Cerebellar cortex (tissue), 1 donor: ENCODE measurements around the gene CENPN.
A peak's percentile ranks its signal among the peaks of the same experiment; 100 is the strongest.

ENCODE experiments used
- DNase-seq: peaks from one replicate; pipeline ENCODE4 v3.0.0-alpha.2; 2015; ENCODE audit warnings: low spot score

The CENPN gene

DNA sequence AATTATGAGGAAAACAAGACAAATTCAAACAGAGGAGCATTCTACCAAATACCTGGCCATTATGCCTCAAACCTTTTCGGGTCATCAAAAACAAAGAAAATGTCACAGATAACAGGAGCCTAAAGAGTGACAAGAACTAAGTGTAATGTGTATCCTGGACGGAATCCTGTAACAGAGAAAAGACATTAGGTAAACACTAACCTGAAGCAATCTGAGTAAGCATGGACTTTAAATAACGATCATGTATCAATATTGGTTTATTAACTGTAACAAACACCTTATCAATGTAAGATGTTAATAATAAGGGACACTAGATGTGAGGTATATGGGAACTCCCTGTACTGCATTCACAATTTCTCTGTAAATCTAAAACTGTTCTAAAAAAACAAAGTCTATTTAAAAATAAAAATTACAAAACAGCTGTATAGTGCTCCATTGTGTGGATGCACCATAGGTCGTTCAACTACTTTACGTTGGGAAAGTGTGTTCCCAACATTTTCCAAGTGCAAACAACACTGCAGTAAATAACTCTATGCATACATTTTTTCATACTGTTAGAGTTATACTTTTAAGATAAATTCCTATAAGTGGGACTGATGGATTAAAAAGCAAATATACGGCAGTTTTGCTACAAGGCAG is 15.1 kb upstream of the CENPN start:
- no peak for DNase-seq

DNA sequence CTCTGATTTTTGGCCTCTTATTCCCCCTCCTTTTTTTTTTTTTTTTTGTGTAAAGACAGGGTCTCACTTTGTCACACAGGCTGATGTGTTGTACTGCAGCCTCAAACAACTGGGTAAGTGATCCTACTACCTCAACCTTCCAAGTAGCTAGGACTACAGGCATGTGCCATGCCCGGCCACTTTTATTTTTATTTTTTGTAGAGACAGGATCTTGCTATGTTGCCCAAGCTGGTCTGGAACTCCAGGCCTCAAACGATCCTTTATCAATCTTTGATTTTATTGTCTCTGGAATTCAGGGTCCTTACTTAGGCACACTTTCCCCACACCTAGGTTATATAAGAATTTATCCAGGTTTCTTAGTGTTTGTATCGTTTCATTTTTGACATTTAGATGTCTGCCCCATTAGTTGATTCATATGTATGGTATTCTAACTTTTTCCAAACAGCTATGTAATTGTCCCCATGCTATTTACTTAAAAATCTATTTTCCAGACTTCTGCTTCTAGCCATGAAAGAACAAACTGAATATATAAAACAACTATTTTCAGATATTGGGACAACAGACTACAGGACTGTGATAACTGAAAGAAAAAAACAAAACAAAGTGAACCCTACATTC is 14.2 kb upstream of the CENPN start:
- DNase-seq: no peak

DNA sequence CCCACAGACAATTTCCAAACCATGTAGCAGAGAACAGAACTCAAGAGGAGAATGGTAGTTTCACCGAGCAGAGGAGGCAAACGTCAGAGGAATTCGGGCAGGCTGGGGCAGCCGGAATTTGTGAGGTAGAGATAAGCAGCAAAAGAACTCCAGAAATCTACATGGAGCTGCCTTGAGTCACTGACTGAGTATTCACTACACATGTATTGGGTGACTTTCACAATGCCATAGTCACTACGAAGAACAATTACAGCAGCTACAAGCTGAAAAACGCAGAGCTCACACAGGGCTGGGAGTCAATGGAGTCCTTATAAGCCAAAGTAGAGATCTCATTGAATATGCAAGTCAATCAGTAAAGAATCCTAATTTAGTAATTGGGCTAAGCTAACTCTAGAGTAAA is 13.7 kb upstream of the CENPN start:
- no peak for DNase-seq

DNA sequence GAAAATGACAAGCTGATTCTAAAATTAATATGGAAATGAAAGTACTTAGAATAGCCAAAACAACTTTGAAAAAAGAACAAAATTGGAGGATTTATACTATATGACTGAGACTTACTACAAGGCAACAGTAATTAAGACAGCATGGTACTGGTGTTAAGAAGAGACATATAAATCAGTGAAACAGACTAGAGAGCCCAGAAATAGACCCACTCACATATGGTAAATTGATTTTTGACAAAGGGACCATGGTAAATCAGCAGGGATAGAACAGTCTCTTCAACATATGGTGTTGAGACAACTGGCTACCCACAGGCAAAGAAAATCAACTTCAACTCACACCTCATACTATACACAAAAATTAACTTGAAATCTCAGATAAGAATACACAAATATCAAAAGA is 13.2 kb upstream of the CENPN start:
- DNase-seq: no peak

DNA sequence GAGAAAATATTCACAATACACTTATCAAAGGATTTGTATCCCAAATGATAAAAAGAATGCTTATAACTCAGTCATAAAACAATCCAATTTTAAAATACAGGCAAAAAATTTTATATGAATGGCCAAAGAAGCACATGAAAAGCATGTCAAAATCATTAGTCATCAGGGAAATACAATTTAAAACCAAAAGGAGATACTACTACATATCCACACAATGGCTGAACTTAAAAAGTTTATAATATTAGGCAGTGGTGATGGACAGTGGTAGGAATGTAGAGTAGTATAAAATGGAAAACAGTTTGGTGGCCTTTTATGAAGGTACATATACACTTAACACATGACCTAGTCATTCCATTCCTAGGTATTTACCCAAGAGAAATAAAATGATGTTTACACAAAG is 12.6 kb upstream of the CENPN start:
- DNase-seq: no peak

DNA sequence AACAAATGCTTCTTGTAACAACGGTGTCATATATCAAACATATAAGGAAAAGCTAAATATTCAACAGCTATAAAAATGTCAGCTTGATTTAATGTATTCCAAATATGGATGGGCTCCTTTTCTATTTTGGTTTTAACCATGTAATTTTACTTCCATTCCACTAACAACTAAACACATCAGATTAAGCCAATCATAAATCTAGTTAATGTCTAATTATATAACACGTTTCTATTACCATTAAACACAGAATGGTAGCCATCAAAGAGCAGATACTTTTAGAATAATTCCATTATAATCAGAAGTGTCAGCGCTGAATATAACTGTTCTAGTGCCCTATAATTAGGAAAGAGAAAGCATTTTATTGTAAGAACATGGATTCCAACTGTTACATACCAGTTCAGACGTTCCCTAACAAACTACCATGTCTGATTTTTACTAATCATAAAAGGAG is 10.3 kb upstream of the CENPN start:
- no peak for DNase-seq

DNA sequence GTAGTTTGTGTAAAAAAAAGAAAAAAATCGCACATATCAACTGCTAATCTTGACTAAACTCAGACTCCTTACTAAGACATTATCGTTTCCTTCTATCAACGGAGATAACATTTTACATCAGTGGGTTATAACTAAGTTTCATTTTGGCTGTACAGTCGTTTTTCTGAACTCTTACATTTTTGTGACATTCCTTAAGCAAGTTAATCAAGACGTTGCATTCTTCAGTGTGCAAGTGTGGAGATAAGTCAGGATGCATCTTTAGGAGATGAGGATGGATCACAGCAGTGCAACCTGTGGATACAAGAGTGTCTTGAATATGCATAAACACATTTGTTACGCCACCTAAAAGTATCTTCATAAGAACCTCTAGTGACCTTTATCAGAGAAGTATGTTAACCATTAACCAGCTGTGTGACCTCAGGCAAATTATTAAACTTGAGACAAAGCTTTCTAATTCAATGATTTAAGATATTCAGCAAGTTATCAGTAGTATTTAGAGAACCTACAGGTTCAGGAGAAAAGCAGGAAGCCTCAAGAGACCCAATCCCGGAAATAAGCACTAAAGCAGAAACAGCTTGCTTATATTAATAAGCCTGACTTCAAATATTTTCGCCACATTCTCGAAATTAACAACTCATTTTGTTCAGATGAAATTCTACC is 9.7 kb upstream of the CENPN start:
- DNase-seq: no peak

DNA sequence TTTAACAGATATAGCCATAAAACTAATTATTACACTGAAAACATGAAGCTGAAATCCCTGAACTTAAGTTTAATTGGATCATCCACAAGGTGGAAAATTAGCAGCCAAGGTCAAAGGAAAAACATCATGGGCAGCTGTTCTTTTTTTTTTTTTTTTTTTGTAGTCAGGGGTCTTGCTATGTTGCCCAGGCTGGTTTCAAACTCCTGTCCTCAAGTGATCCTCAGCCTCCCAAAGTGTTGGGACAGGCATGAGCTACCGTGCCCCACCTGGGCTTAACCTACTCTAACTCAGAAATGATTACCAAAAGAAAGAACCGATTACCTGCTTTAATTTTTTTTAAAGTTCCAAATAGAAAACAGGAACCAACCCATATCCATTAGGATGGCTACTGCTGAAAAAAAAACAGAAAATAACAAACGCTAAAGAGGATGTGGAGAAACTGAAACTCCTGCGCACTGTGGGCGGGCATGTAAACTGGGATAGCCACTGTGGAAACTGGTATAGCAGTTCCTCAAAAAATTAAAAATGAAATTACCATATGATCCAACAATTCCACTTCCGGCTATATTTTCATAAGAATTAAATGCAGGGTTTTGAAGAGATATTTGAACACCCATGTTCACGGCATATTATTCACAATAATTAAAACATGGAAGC is 8.9 kb upstream of the CENPN start:
- DNase-seq: no peak

DNA sequence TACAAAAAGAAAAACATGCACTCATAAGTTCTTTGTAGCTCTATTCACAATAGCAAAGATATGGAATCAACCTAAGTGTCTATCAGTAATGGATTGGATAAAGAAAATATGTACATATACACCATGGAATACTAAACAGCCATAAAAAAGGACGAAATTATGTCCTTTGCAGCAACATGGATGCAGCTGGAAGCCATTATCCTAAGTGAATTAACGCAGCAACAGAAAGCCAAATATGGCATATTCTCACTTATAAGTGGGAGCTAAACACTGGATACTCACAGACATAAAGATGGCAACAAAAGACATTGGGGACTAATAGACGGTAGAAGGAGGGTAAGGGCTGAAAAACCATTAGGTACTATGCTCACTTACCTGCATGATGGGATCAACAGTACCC is 6.1 kb upstream of the CENPN start:
- DNase-seq: no peak

DNA sequence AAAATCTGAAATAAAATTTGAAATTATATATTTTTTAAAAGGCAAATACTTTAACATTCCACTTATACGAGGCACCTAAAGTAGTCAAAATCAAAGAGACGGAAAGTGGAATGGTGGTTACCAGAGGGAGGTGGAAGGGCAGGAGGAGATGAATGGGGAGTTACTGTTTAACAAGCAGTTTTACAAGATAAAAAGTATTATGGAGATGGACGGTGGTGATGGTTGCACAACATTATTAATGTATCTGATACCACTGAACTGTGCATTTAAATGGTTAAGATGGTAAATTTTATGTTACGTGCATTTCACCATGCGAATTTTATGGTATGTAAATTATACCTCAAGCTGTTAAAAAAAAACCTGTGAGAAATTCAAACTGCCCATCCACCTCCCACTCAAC is 5.7 kb upstream of the CENPN start:
- DNase-seq: no peak

DNA sequence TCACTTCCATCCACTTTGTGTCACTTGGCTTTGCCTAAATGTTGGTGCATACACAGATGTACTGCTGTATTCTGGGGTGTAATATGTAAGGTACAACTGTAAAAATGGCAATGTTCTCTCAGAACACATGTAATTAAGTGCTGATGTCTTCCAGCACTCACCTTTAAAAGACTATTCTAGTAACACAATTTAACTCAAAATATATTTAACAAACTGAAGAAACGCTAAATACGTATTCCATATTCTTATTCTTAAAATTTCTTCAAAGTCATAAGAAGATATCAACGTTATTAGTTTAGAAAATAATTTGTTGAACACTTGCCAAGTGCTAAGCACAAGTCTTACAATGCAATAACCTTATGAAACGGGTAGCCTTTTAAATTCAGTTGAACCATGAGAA is 4.0 kb upstream of the CENPN start:
- DNase-seq: no peak

DNA sequence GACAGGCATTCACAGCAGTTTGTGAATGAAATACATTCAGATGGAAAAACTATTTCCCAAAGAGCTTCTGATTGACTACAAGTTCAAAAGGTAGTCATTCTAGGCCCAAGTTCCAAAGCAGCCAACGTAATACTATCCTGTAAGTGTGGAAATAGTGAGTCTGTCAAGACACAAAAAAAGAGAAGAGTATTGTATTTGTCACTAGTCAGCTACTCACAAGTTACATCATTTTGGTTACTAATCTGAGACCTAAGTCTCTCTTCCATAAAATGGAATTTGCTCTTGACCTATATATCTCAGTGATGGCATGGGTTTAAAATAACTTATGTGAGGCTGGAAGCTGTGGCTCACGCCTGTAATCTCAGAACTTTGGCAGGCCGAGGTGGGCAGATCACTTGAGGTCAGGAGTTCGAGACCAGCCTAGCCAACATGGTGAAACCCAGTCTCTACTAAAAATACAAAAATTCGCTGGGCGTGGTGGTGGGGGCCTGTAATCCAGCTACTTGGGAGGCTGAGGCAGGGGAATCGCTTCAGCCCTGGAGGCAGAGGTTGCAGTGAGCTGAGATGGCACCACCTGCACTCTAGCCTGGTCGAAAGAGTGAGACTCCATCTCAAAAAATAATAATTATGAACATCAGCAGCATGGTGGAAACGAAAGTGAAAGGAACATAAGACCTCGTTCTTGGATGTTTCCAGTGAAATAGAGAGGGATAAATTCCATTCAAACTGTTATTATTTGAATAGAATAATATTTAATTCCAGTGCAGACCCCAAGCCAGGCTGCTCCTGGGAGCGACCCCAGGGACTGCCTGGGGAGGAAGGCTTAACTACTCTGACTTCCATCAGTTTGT is 3.2 kb upstream of the CENPN start:
- DNase-seq: no peak

DNA sequence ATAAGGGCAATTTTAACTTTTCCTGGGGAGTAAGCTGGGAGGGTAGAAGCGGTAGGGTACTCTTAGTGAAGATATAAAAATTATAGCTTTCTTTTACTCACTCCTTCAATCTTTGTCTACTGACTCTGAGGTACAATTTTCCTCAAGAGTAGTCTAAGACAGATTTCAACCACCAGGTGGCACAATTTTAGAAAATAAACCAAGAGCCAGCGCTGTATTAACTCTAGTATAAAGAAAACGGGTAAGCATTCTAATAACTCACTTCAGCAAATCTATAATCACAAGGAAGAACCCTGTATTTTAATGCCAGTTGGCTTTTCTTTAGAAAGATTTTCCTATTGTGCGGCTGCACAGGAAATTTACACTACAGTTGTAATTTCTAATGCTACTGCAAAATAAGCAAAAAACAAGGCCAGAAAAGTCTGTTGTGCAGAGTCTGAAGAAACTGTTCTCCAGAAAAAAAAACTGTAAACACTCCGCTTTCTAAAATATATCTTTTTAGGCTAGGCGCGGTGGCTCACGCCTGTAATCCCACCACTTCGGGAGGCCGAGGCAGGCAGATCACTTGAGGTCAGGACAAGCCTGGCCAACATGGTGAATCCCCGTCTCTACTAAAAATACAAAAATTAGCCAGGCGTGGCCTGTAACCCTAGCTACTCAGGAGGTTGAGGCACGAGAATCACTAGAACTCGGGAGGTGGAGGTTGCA is 2.2 kb upstream of the CENPN start:
- peak; percentile 82 for DNase-seq

DNA sequence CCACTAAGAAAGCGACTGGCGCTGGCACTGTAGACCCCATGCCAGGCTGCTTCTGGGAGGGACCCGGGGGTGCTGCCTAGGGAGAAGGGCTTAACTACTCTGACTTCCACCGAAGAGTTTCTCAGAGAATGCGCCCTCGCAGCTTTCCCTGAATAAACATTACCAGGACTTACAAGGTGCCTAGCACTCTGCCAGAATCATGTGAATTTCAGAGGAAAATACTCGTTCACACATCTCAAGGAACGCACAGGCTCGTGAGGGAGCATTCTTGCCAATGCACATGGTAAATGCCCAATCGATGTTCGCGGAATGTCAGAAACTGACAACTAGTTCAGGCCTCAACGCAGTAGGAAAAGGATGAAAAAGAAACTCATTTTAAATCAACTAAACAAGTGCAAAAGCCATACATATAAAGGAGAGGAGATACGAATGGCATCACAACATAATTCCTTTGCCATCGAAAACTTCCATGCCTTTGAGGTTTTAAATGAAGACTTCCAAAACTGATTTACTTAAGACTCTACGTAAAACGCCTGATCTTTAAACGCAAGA is 1.3 kb upstream of the CENPN start:
- peak; percentile 25 for DNase-seq

DNA sequence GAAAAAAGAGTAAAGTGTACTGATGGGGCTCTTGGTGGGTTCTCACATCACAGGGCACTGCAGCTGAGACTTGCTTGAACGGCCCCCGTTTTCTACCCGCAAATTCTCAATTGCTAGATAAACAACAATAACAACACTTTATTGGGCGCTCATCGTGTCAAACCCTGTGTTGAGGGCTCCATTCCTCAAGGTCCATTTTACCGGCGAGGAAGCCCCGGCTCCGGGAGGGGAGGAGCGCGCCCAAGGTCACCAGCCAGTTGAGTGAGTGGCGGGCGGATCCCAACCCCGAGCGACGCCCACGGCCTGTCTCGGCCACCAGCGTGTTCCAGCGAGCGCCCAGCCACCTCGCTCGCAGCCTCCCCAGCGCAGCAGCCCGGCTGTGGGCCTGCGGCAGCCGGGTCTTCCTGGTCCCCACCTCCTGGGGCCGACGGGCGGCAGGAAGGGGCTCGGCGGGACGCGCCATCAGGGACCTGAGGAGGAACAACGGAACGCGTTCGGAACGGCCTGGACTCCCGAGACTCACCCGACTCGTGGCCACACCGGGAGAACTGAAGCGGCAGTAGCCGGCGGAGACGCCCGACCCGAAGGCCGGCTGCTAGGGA is 702 bp upstream of the CENPN start:
- DNase-seq: peak; percentile 55

DNA sequence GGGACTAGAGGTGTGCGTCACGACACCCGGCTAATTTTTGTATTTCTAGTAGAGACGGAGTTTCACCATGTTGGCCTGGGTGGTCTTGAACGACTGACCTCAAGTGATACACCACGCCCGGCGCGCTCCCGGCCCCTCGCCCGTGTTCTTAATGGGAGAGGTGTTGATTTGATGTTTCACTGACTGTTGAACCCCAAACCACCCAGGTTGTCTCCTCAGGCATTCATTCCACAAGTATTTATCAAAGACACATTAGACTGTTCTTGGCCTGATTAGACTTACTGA is 1.4 kb downstream of the CENPN start:
- DNase-seq: no peak

DNA sequence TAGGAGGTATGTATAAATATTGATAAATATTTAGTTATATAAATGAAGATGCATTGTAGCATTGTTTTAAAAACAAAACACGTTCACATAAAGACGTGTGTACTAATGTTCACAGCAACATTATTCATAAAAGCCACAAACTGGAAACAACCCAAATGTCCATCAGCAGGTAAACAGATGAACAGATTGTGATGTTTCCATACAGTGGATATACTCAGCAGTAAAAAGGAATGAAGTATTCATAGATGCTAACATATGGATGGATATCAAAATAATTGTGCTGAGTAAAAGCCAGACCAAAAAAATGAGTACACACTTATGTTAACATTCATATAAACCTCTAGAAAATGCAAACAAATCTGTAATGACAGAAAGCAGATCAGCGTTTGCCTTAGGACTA is 6.0 kb downstream of the CENPN start:
- DNase-seq: no peak

DNA sequence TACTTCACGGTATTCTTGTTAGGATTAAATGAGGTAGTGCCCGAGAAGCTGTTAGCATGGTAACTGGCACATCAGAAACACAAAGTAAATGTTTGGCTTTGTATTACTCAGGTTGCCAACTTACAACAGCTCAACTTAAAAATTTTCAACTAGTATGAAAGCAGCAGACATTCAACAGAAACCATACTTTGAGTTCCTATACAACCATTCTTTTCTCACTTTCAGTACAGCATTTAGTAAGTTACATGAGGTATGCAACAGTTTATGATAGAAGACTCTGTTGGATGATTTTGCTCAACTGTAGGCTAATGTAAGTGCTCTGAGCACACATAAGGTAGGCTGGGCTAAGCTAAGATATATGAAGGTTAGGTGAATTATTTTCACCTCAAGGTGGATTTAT is 7.7 kb downstream of the CENPN start:
- DNase-seq: no peak

DNA sequence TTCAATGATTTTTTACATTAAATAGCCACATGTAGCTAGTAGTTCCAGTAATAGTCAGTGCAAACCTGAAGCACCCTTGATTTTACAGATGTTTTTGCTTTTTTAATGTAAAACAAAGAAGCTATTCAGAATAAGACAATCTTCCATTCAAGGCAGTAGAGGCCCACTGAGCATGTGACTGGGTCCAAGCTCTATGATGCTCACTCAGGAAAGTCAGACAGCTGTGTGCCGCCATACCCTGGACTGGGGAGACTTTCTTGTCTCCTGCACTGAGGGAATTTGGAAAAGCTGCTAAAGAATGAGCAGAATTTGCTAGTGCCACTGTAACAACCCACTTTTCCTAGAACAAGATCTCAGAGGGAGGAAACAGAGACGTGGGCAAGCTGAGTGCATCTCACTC is 11.5 kb downstream of the CENPN start:
- no peak for DNase-seq

DNA sequence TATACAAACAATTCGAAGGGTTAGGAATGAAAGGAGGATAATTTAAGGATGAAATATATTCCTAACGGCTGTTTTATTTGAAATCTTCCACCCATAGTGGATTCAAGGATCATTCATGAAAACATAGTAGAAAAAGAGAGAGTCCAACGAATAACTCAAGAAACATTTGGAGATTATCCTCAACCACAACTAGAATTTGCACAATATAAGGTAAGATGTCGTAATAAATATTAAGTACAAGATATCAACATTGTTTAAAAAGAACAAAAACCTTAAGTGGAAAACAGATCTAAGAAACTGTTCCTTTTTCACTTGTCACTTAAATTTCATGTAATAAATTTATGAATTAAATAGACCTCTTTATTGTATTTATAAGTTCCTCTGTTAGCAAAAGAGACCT is 19.4 kb downstream of the CENPN start:
- no peak for DNase-seq

DNA sequence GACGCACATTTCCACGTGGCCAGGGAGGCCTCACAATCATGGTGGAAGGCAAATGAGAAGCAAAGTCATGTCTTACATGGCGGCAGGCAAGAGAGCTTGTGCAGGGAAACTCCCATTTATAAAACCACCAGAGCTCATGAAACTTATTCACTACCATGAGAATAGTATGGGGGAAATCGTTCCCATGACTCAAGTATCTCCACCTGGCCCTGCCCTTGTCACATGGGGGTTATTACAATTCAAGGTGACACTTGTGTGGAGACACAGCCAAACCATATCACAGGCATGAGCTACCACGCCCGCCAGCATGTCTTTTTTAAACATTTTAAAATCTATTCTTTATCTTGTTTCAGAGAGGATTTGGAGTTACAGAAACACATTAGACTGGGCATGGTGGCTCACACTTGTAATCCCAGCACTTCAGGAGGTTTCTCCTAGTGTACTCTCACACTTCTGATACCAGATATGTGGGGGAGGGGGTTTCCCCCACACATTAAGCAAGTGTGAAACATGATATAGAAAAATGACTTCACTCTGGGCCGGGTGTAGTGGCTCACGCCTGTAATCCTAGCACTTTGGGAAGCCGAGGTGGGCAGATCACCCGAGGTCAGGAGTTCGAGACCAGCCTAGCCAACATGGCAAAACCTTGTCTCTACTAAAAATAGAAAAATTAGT is 23.1 kb downstream of the CENPN start:
- no peak for DNase-seq
